ENCODE results near the gene TMEM143.
"Not testable (repeated sequence)": the region's sequence is repeated elsewhere in the genome, so short reads cannot be mapped to it uniquely, and the experiment has no call there.

The TMEM143 gene

DNA sequence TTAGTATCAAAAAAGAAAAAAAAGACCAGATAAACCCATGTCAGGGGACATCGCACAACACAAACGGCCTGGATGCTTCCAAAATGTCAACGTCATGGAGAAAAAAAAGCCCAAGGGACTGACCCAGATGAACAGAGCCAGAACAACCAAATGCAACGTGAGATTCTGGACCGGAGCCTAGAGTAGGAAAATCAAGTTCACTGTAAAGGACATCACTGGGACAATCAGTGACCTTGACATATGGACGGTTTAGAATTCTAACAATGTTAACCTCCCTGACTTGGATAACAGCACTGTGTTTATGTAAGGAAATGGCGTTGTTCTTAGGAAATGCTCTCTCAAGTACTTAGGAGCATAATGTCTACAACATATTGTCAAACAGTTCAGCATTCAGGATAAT lies 53.5 kb downstream of the TMEM143 start:
- H3K9ac ChIP-seq (ENCODE audit: low read length) = no peak overlapping the region
- H3K4me3 ChIP-seq (ENCODE audit: low read length) = no peak overlapping the region
- no peaks in the 10 kb centered on the region for H3K36me3 ChIP-seq (replicated peaks; ENCODE audit: low read depth, low read length)
- no peaks in the 10 kb centered on the region for H3K9me3 ChIP-seq (ENCODE audit: insufficient read depth, low read length)
- no peaks in the 10 kb centered on the region for H4K20me1 ChIP-seq (ENCODE audit: insufficient read depth, low read length)
- no peak for TF ChIP-seq EZH2phosphoT487 (IDR thresholded peaks at IDR 0.05; ENCODE audit: low read depth)
- TF ChIP-seq, protein P1, sequence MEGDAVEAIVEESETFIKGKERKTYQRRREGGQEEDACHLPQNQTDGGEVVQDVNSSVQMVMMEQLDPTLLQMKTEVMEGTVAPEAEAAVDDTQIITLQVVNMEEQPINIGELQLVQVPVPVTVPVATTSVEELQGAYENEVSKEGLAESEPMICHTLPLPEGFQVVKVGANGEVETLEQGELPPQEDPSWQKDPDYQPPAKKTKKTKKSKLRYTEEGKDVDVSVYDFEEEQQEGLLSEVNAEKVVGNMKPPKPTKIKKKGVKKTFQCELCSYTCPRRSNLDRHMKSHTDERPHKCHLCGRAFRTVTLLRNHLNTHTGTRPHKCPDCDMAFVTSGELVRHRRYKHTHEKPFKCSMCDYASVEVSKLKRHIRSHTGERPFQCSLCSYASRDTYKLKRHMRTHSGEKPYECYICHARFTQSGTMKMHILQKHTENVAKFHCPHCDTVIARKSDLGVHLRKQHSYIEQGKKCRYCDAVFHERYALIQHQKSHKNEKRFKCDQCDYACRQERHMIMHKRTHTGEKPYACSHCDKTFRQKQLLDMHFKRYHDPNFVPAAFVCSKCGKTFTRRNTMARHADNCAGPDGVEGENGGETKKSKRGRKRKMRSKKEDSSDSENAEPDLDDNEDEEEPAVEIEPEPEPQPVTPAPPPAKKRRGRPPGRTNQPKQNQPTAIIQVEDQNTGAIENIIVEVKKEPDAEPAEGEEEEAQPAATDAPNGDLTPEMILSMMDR (IDR thresholded peaks at IDR 0.05; ENCODE audit: low read depth, low read length) = no peak
- H3K27ac ChIP-seq (ENCODE audit: low read length) = no peak overlapping the region
- no peak overlapping the region for H2AFZ ChIP-seq (ENCODE audit: low read depth, low read length)
- H3K27me3 ChIP-seq (ENCODE audit: low read depth, low read length) = peaks cover 6% of the 10 kb centered on the region
- H3K4me2 ChIP-seq (ENCODE audit: low read length) = no peak overlapping the region
- H3K79me2 ChIP-seq (ENCODE audit: low read length) = no peaks in the 10 kb centered on the region
- peaks cover 8% of the 10 kb centered on the region; the same call in 1 of the 2 replicates for H3K4me1 ChIP-seq (ENCODE audit: low read length)

DNA sequence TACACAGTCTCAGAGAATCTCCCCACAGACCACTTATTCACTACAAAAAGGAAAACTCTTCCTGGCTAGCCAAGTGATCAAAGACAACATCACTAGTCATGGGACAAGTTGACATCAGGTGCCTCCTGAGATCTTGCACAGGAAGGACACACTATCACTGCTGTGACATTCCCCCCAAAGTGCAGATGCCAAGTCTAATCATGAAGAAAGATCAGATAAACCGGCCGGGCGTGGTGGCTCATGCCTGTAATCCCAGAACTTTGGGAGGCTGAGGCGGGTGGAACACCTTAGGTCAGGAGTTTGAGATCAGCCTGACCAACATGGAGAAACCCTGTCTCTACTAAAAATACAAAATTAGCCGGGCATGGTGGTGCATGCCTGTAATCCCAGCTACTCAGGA lies 54.0 kb downstream of the TMEM143 start:
- H3K4me3 ChIP-seq (ENCODE audit: low read length); H3K4me2 ChIP-seq (ENCODE audit: low read length); H3K79me2 ChIP-seq (ENCODE audit: low read length); H3K36me3 ChIP-seq (replicated peaks; ENCODE audit: low read depth, low read length); H3K27ac ChIP-seq (ENCODE audit: low read length); H3K4me1 ChIP-seq (ENCODE audit: low read length); H3K9me3 ChIP-seq (ENCODE audit: insufficient read depth, low read length); H3K9ac ChIP-seq (ENCODE audit: low read length); H4K20me1 ChIP-seq (ENCODE audit: insufficient read depth, low read length); H2AFZ ChIP-seq (ENCODE audit: low read depth, low read length): not testable (repeated sequence)
- H3K27me3 ChIP-seq (ENCODE audit: low read depth, low read length) = peaks cover 11% of the 10 kb centered on the region

DNA sequence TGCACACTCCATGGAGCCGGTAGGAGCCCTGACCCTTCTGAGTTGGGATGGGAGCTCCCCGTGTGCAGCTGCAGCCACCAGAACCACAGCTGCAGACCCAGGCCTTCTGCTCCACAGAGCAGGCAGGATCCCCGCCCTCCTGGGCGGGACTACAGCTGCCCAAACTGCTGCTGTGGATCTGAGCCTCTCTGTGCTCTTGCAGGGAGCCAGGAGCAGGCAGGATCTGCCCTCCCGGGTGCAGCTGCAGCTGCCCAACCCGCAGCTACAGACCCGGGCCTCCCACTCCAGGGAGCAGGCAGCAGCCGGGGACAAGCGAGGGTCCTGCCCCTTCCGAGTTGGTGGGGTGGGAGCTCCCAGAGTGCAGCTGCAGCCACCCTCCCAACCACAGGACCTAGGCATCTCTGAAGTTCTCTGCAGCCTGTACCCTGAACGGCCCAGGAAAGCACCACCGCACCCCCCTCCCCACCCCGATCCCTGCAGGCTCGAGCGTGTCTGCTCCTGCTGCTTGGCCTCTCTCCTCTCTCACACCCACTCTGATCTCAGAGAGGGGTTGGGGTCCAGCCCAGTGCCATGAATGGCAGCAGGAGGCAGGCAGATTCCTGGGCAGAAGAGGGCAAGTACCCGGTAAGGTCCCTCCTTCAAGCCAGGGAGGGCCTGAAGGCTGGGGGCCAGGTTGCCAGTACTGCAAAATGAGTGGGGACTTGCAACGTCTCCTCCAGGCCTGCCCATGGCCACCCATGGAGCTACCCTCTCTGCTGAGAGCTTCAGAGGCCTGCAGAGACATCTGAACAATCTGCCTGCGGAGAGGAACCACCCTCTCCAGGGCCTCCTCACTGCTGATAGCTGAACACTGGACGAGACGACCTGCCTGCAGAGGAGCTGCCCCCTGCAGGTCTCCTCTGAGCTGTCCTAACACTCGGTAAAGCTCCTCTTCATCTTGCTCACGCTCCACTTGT lies 54.8 kb downstream of the TMEM143 start:
- H3K27ac ChIP-seq (ENCODE audit: low read length) = no peak overlapping the region
- TF ChIP-seq, protein P1 (IDR thresholded peaks at IDR 0.05; ENCODE audit: low read depth, low read length) = peak; percentile 43; the same call in 1 of the 2 replicates
- no peak for TF ChIP-seq EZH2phosphoT487 (IDR thresholded peaks at IDR 0.05; ENCODE audit: low read depth)
- no peak overlapping the region for H3K4me3 ChIP-seq (ENCODE audit: low read length)
- peaks cover 14% of the 10 kb centered on the region for H3K27me3 ChIP-seq (ENCODE audit: low read depth, low read length)
- H3K36me3 ChIP-seq (replicated peaks; ENCODE audit: low read depth, low read length) = no peaks in the 10 kb centered on the region
- peak overlapping the region; percentile 9; the same call in 1 of the 2 replicates for H3K4me2 ChIP-seq (ENCODE audit: low read length)
- no peak overlapping the region for H3K9ac ChIP-seq (ENCODE audit: low read length)
- no peaks in the 10 kb centered on the region for H3K79me2 ChIP-seq (ENCODE audit: low read length)
- no peaks in the 10 kb centered on the region for H3K9me3 ChIP-seq (ENCODE audit: insufficient read depth, low read length)
- H4K20me1 ChIP-seq (ENCODE audit: insufficient read depth, low read length) = no peaks in the 10 kb centered on the region
- H2AFZ ChIP-seq (ENCODE audit: low read depth, low read length) = peak overlapping the region; percentile 38; the same call in 1 of the 2 replicates
- peaks cover 8% of the 10 kb centered on the region; the same call in 1 of the 2 replicates for H3K4me1 ChIP-seq (ENCODE audit: low read length)

GRCh38 chr19:48303866-48304265 lies 59.9 kb downstream of the TMEM143 start:
- Histone ChIP-seq H3K36me3 (replicated peaks; ENCODE audit: low read depth, low read length) (no peaks in the 10 kb centered on the region), H3K4me1 (ENCODE audit: low read length) (peaks cover 5% of the 10 kb centered on the region; the same call in 1 of the 2 replicates), H3K9ac (ENCODE audit: low read length) (no peak overlapping the region), H2AFZ (ENCODE audit: low read depth, low read length) (no peak overlapping the region), H3K4me3 (ENCODE audit: low read length) (no peak overlapping the region), H3K4me2 (ENCODE audit: low read length) (no peak overlapping the region), H3K27ac (ENCODE audit: low read length) (no peak overlapping the region), H3K79me2 (ENCODE audit: low read length) (no peaks in the 10 kb centered on the region), H3K9me3 (ENCODE audit: insufficient read depth, low read length) (no peaks in the 10 kb centered on the region), H4K20me1 (ENCODE audit: insufficient read depth, low read length) (no peaks in the 10 kb centered on the region), H3K27me3 (ENCODE audit: low read depth, low read length) (peaks cover 14% of the 10 kb centered on the region)
- TF ChIP-seq EZH2phosphoT487 (IDR thresholded peaks at IDR 0.05; ENCODE audit: low read depth) = no peak
- TF ChIP-seq, protein P1 (IDR thresholded peaks at IDR 0.05; ENCODE audit: low read depth, low read length) = no peak

All from OCI-LY3 (cell line).